GM10248 (cell line): ENCODE data around the gene NEK10.

Experiments used
- CTCF ChIA-PET: fragments of 300-600 bp; sonication (Branson Sonifier 250); formaldehyde crosslinking; extraction: SDS; loops from one replicate; lab custom pipeline; 2021; ENCODE audit warnings: antibody characterized with exemption; lab: Yijun Ruan, JAX
- POLR2A ChIA-PET: fragments of 350-650 bp; sonication (Branson Sonifier 250); formaldehyde crosslinking; extraction: SDS; loops from one replicate; lab custom pipeline; 2020; ENCODE audit warnings: antibody characterized with exemption; lab: Yijun Ruan, JAX
- DNase-seq: peaks from one replicate; pipeline ENCODE4 v3.0.0; 2012; ENCODE audit errors: extremely low spot score
- TF ChIP-seq, protein P1 (sequence below): IDR thresholded peaks from 2 replicates; pipeline ENCODE4 v1.5.1; 2012; ENCODE audit warnings: mild to moderate bottlenecking, low read depth; ENCODE audit errors: extremely low read depth, missing control alignments, control extremely low read depth

Gene NEK10

DNA sequence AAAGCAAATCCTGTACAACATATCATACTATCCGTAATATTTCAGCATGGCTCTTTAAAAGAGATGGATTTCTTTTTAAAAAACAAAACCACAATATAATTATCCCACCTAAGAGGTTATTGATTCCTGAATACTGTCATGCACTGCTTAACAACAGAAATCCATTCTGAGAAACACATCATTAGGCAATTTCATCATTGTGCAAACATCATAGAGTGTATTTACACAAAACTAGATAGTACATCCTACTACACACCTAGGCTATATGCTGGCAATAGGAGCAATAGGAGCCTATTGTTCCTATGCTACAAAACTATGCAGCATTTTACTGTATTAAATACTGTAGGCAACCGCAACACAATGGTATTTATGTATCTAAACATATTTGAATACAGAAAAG, 242.0 kb downstream of the NEK10 start:
- CTCF ChIA-PET, result no interaction called here
- POLR2A ChIA-PET, result no interaction called here
- DNase-seq, result no peak
- TF ChIP-seq, protein P1, sequence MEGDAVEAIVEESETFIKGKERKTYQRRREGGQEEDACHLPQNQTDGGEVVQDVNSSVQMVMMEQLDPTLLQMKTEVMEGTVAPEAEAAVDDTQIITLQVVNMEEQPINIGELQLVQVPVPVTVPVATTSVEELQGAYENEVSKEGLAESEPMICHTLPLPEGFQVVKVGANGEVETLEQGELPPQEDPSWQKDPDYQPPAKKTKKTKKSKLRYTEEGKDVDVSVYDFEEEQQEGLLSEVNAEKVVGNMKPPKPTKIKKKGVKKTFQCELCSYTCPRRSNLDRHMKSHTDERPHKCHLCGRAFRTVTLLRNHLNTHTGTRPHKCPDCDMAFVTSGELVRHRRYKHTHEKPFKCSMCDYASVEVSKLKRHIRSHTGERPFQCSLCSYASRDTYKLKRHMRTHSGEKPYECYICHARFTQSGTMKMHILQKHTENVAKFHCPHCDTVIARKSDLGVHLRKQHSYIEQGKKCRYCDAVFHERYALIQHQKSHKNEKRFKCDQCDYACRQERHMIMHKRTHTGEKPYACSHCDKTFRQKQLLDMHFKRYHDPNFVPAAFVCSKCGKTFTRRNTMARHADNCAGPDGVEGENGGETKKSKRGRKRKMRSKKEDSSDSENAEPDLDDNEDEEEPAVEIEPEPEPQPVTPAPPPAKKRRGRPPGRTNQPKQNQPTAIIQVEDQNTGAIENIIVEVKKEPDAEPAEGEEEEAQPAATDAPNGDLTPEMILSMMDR, result no peak

DNA sequence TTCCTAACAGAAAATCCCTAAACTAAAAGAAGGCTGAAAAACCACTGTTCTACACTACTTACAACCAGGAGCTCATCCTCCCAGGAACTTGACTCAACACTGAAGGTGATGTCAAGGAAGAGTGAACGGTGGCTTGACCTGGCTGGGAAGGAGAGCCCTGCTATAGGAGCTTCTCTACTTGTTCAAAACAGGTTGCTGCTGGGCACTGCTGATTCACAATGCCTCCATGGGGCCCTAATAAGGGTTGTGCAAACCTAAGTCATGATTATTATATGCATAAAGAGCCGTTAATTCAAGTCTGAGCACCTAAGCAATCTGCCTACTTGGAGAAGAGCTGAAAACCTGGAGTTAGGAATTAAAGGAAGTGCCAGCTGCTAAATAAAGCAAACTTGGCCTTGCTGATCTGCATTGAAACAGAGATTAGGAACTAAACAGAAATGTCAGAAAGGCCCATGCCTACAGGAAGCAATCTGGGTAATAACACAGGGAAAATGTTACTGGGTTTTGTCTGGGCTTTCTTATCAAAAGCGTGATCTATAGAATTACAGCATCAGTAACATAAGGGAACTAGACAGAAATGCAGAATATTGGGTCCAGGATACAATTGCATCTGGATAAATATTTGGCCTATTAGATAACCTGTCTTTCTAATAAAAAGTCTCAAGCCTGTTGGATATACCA, 243.2 kb downstream of the NEK10 start:
- TF ChIP-seq, protein P1, result no peak
- POLR2A ChIA-PET, result no interaction called here
- no peak for DNase-seq
- CTCF ChIA-PET, result interaction anchor here (2.3 kb wide), 1 partner anchor 9 kb away, joined by 13 read pairs; no protein-coding TSS in a partner anchor

DNA sequence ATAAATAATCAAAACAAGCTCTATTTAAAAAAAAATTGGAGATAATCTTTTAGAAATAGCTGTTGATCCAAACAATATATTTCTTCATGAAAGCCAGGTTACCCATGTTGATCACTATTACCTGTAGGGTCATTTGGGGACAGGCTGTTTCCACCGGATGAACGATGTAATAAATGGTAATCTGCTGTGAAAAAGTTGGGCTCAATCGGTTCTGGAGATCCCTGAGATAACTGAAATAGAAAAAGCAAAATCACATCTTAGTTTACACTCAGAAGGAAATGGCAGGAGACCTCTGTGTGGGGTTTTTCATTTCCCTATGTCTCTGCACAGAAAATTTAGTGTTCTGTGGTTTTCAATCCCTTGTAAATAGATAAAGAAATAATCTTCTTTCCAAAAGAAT, 249.5 kb downstream of the NEK10 start:
- DNase-seq, result no peak
- ChIA-PET POLR2A (no interaction called here), CTCF (interaction anchor here (1.3 to 2.1 kb wide), 2 partner anchors 14 to 18 kb away, joined by 3 to 11 read pairs; no protein-coding TSS in a partner anchor)
- TF ChIP-seq, protein P1, result no peak

DNA sequence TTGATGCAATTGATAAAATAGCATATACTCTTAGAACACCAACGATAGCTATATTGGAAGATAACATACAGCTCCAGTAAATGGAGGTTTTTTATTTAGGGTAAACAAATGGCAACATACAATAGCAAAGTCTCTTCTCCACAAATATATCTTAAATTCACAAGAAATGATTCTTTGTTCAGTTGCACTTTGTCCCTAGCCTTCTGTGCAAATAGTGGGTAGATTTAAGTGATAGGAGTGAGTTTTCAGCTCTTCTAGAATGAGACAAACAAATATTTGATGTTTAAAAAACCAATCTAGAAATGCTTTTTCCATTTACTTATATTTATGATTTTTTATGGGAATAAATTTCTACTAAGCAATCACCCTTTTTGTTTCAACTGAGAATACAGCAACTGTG, 253.8 kb downstream of the NEK10 start:
- ChIA-PET CTCF (interaction anchor here (1.7 kb wide), 1 partner anchor 9 kb away, joined by 6 read pairs; no protein-coding TSS in a partner anchor), POLR2A (no interaction called here)
- TF ChIP-seq, protein P1, result no peak
- no peak for DNase-seq

DNA sequence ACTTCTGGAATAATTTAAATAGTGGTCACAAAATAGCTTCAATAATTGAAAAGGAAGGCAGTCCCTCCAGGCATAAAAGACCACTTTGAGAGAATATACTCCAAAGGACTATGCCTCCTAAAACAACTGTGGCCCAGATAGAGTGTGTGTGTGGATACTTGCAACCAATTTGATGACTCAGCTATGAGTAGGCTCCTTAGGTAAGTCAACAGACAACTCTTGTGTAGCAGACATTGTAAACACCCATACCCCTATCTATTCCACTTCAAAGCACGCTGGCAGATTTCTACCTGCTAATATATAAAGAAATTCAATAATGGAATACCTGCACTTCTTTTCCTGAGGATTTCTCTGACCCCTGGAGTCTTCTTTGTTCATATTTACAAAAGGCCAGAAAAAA, 254.5 kb downstream of the NEK10 start:
- no peak for DNase-seq
- ChIA-PET CTCF (interaction anchor here (1.7 kb wide), 1 partner anchor 9 kb away, joined by 6 read pairs; no protein-coding TSS in a partner anchor), POLR2A (no interaction called here)
- TF ChIP-seq, protein P1, result no peak

DNA sequence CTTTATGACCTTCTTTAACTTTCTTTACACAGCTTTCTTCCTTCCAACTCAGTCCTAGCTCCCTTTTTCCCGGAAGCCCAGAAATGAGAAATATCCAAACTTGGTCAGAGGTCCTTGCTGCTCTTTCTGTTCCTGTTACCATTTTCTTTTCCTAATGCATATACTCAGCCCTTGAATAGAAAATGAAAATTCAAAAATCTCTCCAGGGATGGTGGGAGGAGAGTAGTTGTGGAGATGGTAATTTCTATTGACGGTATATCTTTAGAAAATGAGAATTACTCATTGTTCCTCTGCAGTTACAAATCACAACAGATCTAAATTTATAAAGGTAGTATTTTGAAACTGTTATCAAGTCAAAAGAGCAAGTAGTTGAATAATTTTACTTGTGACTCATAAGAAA, 255.1 kb downstream of the NEK10 start:
- TF ChIP-seq, protein P1, result no peak
- DNase-seq, result no peak
- ChIA-PET POLR2A (no interaction called here), CTCF (interaction anchor here (1.7 kb wide), 1 partner anchor 8 kb away, joined by 6 read pairs; no protein-coding TSS in a partner anchor)
